Hepatocyte (in vitro differentiated cells): Measurements from ENCODE around the gene DIAPH1. TPM values are rescaled to one million over a fixed set of nuclear protein-coding genes. Genes with fewer than 3 reads are reported as not detected.
A peak's percentile ranks its signal among the peaks of the same experiment; 100 is the strongest.

Source experiments
- DNase-seq: peaks from one replicate; pipeline ENCODE4 v3.0.0-alpha.2; 2016; ENCODE audit warnings: low spot score
- H2AFZ ChIP-seq: fragments of 200-600 bp; sonication (generic); 2 replicates; pipeline ENCODE4 v1.6.0; 2016; ENCODE audit warnings: antibody characterized with exemption, mild to moderate bottlenecking
- H3K27ac ChIP-seq: fragments of 200-600 bp; sonication (generic); 2 replicates; pipeline ENCODE4 v1.5.1; 2016; ENCODE audit warnings: mild to moderate bottlenecking
- H3K27me3 ChIP-seq: fragments of 200-600 bp; sonication (generic); 2 replicates; pipeline ENCODE4 v1.6.1; 2016
- H3K36me3 ChIP-seq: fragments of 200-600 bp; sonication (generic); replicated peaks from 2 replicates; pipeline ENCODE4 v1.5.1; 2016; ENCODE audit warnings: low read depth; ENCODE audit not compliant: insufficient read depth
- H3K4me1 ChIP-seq: fragments of 200-600 bp; sonication (generic); 2 replicates; pipeline ENCODE4 v1.5.1; 2016; ENCODE audit warnings: mild to moderate bottlenecking, moderate library complexity; ENCODE audit not compliant: insufficient read depth
- H3K4me2 ChIP-seq: fragments of 200-600 bp; sonication (generic); 2 replicates; pipeline ENCODE4 v1.6.0; 2016
- H3K4me3 ChIP-seq: fragments of 200-600 bp; sonication (generic); 2 replicates; pipeline ENCODE4 v1.5.1; 2016; ENCODE audit warnings: mild to moderate bottlenecking
- H3K79me2 ChIP-seq: fragments of 200-600 bp; sonication (generic); 2 replicates; pipeline ENCODE4 v1.6.0; 2017; ENCODE audit warnings: mild to moderate bottlenecking
- H3K9me2 ChIP-seq: fragments of 200-600 bp; sonication (generic); replicated peaks from 2 replicates; pipeline ENCODE4 v1.6.0; 2017; ENCODE audit warnings: mild to moderate bottlenecking; ENCODE audit not compliant: insufficient read depth
- H3K9me3 ChIP-seq: fragments of 200-600 bp; sonication (generic); 2 replicates; pipeline ENCODE4 v1.5.1; 2016; ENCODE audit warnings: low read depth, mild to moderate bottlenecking
- H4K20me1 ChIP-seq: fragments of 200-600 bp; sonication (generic); 2 replicates; pipeline ENCODE4 v1.6.0; 2016; ENCODE audit warnings: mild to moderate bottlenecking; ENCODE audit not compliant: insufficient read depth, poor library complexity, severe bottlenecking
- EZH2 ChIP-seq: fragments of 200-600 bp; sonication (generic); IDR thresholded peaks from 2 replicates; pipeline ENCODE4 v1.6.1; 2016; ENCODE audit warnings: antibody characterized with exemption, mild to moderate bottlenecking, borderline replicate concordance
- EZH2phosphoT487 ChIP-seq: fragments of 200-600 bp; sonication (generic); IDR thresholded peaks from one replicate; pipeline ENCODE4 v1.6.1; 2018; ENCODE audit warnings: antibody characterized with exemption, mild to moderate bottlenecking, low read depth, moderate library complexity; ENCODE audit not compliant: unreplicated experiment, severe bottlenecking
- WGBS: methylation state at CpG from one replicate; pipeline ENCODE4 v1.1.6; 2016; ENCODE audit warnings: low lambda C conversion rate; ENCODE audit errors: missing lambda C conversion rate; 5-methylcytosine and 5-hydroxymethylcytosine counted together
- polyA plus RNA-seq: library from polyadenylated mRNA; unstranded; fragments of >200 nt; fragmentation: Nextera tagmentation; extraction: Ambion mirVana; gene quantifications from 2 replicates; pipeline ENCODE4 v1.2.1, GENCODE V29; 2016
- total RNA-seq: library from RNA; depleted of rRNA; stranded (reverse); fragments of >200 nt; gene quantifications from 2 replicates; pipeline ENCODE4 v1.2.3, GENCODE V29; 2014
- TF ChIP-seq, protein P1 (sequence below): fragments of 200-600 bp; sonication (generic); IDR thresholded peaks from 2 replicates; pipeline ENCODE4 v1.5.1; 2016; ENCODE audit warnings: antibody characterized with exemption, mild to moderate bottlenecking; ENCODE audit not compliant: poor library complexity

DIAPH1 gene
- total and polyA plus RNA-seq, 2 experiments from 2014 or later, result 56.6 to 62.4 TPM

- 96% methylated on average over 8 of the region's 8 CpGs for WGBS
- no peak for TF ChIP-seq EZH2
- TF ChIP-seq, protein P1, sequence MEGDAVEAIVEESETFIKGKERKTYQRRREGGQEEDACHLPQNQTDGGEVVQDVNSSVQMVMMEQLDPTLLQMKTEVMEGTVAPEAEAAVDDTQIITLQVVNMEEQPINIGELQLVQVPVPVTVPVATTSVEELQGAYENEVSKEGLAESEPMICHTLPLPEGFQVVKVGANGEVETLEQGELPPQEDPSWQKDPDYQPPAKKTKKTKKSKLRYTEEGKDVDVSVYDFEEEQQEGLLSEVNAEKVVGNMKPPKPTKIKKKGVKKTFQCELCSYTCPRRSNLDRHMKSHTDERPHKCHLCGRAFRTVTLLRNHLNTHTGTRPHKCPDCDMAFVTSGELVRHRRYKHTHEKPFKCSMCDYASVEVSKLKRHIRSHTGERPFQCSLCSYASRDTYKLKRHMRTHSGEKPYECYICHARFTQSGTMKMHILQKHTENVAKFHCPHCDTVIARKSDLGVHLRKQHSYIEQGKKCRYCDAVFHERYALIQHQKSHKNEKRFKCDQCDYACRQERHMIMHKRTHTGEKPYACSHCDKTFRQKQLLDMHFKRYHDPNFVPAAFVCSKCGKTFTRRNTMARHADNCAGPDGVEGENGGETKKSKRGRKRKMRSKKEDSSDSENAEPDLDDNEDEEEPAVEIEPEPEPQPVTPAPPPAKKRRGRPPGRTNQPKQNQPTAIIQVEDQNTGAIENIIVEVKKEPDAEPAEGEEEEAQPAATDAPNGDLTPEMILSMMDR, result no peak
- no peak for TF ChIP-seq EZH2phosphoT487
- Histone ChIP-seq H3K79me2 (no peaks in the 10 kb centered on the region), H3K27me3 (no peaks in the 10 kb centered on the region), H3K9me2 (no peaks in the 10 kb centered on the region), H3K36me3 (no peaks in the 10 kb centered on the region), H3K4me2 (no peak overlapping the region), H3K9me3 (no peaks in the 10 kb centered on the region), H2AFZ (no peak overlapping the region), H3K4me3 (no peak overlapping the region), H3K27ac (no peak overlapping the region), H3K4me1 (no peaks in the 10 kb centered on the region), H4K20me1 (no peaks in the 10 kb centered on the region)
- DNase-seq, result no peak
Measured at GRCh38 chr5:141565826-141566570, 52.8 kb downstream of the DIAPH1 start.

- H3K27ac ChIP-seq, result peak overlapping the region; percentile 11
- no peaks in the 10 kb centered on the region for H3K79me2 ChIP-seq
- H3K4me2 ChIP-seq, result no peak overlapping the region
- peak; percentile 90 for DNase-seq
- H3K9me2 ChIP-seq, result no peaks in the 10 kb centered on the region
- H4K20me1 ChIP-seq, result no peaks in the 10 kb centered on the region
- WGBS, result 36% methylated on average over 5 of the region's 5 CpGs
- H3K4me3 ChIP-seq, result no peak overlapping the region
- TF ChIP-seq, protein P1, result peak; percentile 93
- TF ChIP-seq EZH2 (no peak), EZH2phosphoT487 (no peak)
- no peaks in the 10 kb centered on the region for H3K36me3 ChIP-seq
- no peaks in the 10 kb centered on the region for H3K9me3 ChIP-seq
- H3K4me1 ChIP-seq, result peaks cover 12% of the 10 kb centered on the region
- no peaks in the 10 kb centered on the region for H3K27me3 ChIP-seq
- no peak overlapping the region for H2AFZ ChIP-seq
Measured at GRCh38 chr5:141564216-141564692, 54.5 kb downstream of the DIAPH1 start.

- 31% methylated on average over 9 of the region's 9 CpGs for WGBS
- no peaks in the 10 kb centered on the region for H3K79me2 ChIP-seq
- no peak overlapping the region for H3K4me3 ChIP-seq
- peaks cover 14% of the 10 kb centered on the region for H3K4me1 ChIP-seq
- DNase-seq, result peak; percentile 92
- H4K20me1 ChIP-seq, result no peaks in the 10 kb centered on the region
- no peaks in the 10 kb centered on the region for H3K27me3 ChIP-seq
- no peaks in the 10 kb centered on the region for H3K36me3 ChIP-seq
- TF ChIP-seq EZH2, result no peak
- TF ChIP-seq, protein P1, result peak; percentile 85
- TF ChIP-seq EZH2phosphoT487, result no peak
- H3K27ac ChIP-seq, result peak overlapping the region; percentile 93
- no peak overlapping the region for H2AFZ ChIP-seq
- peak overlapping the region; percentile 64 for H3K4me2 ChIP-seq
- no peaks in the 10 kb centered on the region for H3K9me3 ChIP-seq
- no peaks in the 10 kb centered on the region for H3K9me2 ChIP-seq
Measured at GRCh38 chr5:141560725-141561483, 57.9 kb downstream of the DIAPH1 start.
